ENCODE measurements around the gene NMT2. TPM values are rescaled to one million over a fixed set of nuclear protein-coding genes. Genes with fewer than 3 reads are reported as not detected.

NMT2 gene
- total and polyA plus RNA-seq, 7 donors, result 3.9 to 12.9 (median 8.2) TPM

DNA sequence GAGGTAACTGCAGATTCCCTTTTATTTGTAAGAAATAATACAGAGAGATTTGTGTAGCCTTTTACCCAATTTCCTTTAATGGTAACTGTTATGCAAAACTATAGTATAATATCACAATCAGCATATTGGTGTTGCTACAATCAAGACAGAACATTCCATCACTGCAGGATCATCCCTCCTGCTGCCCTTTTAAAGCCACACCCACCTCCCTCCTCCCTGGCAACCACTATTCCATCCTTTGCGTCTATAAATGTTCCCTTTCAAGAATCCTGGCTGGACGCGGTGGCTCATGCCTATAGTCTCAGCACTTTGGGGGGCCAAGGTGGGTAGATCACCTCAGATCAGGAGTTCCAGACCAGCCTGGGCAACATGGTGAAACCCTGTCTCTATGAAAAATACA is 93.1 kb downstream of the NMT2 start:
- intact Hi-C loops (cut with DNase I), result no loop called here
- DNase-seq (no peak), ATAC-seq (no peak)
- Histone ChIP-seq H3K36me3 (ENCODE audit: insufficient read depth in 1 of 2, low read depth in 1 of 2) (no peaks in the 10 kb centered on the region), H3K4me3 (no peak overlapping the region), H3K9me3 (no peaks in the 10 kb centered on the region), H3K27ac (no peak overlapping the region), H3K4me1 (no peaks in the 10 kb centered on the region), H3K27me3 (ENCODE audit: insufficient read depth in 3 of 3, low read length in 2 of 3) (no peaks in the 10 kb centered on the region)
- WGBS, 3 donors, result 88 to 94% (median 89%) methylated on average over 3 of the region's 3 CpGs
- TF ChIP-seq, protein P1, sequence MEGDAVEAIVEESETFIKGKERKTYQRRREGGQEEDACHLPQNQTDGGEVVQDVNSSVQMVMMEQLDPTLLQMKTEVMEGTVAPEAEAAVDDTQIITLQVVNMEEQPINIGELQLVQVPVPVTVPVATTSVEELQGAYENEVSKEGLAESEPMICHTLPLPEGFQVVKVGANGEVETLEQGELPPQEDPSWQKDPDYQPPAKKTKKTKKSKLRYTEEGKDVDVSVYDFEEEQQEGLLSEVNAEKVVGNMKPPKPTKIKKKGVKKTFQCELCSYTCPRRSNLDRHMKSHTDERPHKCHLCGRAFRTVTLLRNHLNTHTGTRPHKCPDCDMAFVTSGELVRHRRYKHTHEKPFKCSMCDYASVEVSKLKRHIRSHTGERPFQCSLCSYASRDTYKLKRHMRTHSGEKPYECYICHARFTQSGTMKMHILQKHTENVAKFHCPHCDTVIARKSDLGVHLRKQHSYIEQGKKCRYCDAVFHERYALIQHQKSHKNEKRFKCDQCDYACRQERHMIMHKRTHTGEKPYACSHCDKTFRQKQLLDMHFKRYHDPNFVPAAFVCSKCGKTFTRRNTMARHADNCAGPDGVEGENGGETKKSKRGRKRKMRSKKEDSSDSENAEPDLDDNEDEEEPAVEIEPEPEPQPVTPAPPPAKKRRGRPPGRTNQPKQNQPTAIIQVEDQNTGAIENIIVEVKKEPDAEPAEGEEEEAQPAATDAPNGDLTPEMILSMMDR (IDR thresholded peaks at IDR 0.05), result no peak

DNA sequence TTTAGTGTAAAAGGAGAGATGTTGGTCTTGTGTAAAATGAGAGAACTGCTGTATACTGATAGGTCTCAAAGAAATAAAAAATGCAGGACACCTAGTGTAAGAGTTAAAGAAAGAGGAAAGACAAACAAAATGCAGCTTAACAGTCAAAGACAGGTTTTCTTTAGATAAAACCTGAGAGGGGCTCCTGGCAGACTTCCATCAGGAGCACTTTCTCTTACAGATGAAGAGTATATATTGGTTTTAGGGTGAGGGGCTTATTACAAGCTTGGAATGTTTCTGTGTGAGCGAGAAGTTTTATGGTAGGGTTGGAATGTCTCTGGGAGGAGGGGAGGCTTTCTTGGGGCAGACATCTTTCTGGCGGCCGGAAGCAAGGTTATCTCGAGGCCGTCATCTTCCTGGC is 96.1 kb downstream of the NMT2 start:
- Histone ChIP-seq H3K4me1 (no peaks in the 10 kb centered on the region), H3K27ac (no peak overlapping the region), H3K27me3 (ENCODE audit: insufficient read depth in 3 of 3, low read length in 2 of 3) (no peaks in the 10 kb centered on the region), H3K4me3 (no peak overlapping the region), H3K9me3 (no peaks in the 10 kb centered on the region), H3K36me3 (ENCODE audit: insufficient read depth in 1 of 2, low read depth in 1 of 2) (no peaks in the 10 kb centered on the region)
- intact Hi-C loops (cut with DNase I), result no loop called here
- WGBS, 3 donors, result 95 to 98% (median 95%) methylated on average over 5 of the region's 5 CpGs
- TF ChIP-seq, protein P1 (IDR thresholded peaks at IDR 0.05), result no peak
- DNase-seq, result no peak
- no peak for ATAC-seq

DNA sequence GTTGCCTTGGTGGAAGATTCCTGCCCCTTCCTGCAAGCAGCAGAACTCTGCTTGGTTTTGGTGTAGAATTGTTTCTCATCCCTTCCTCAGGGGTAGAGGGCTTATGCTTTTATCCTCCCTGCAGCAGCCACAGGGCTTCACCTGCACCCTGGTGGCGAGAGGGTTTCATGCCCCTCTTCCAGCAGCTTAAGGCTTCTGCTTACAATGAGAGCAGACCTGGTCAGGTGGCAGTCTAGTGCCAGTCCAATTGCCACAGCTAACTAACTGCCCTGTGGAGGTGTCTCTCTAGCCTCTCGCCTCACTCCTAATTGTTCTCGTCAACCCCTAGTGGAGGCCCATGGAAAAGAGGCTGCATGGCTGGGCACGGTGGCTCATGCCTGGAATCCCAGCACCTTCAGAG is 99.3 kb downstream of the NMT2 start:
- DNase-seq (no peak), ATAC-seq (no peak)
- intact Hi-C loops (cut with DNase I), result no loop called here
- no peak overlapping the region for H3K27ac ChIP-seq
- no peak overlapping the region for H3K4me3 ChIP-seq
- H3K27me3 ChIP-seq (ENCODE audit: insufficient read depth in 3 of 3, low read length in 2 of 3), result no peaks in the 10 kb centered on the region
- H3K36me3 ChIP-seq (ENCODE audit: insufficient read depth in 1 of 2, low read depth in 1 of 2), result no peaks in the 10 kb centered on the region
- H3K9me3 ChIP-seq, result no peaks in the 10 kb centered on the region
- TF ChIP-seq, protein P1 (IDR thresholded peaks at IDR 0.05), result no peak
- H3K4me1 ChIP-seq, result no peaks in the 10 kb centered on the region
- 68 to 70% (median 69%) methylated on average over 4 of the region's 4 CpGs for WGBS, 3 donors

DNA sequence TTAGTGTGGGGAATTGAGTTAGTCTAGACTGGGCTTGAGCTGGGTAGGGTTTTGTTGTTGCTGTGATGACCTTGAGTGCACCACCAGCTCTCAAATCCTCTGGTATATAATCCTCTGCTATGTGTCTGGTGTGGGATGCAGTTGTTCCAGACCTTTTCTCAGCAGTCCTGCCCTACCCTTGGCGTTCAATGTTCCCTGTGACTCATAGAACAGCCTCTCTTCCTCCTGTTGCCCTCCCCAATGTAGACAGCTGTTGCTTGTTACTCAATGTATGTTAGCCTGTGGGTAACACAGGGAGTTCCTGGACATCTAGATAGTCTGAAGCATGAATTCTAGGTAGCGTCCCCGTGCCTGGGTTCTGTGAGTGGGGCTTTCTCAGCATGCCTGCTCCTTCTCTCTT is 99.7 kb downstream of the NMT2 start:
- no peak overlapping the region for H3K27ac ChIP-seq
- intact Hi-C loops (cut with DNase I), result no loop called here
- H3K27me3 ChIP-seq (ENCODE audit: insufficient read depth in 3 of 3, low read length in 2 of 3), result no peaks in the 10 kb centered on the region
- no peaks in the 10 kb centered on the region for H3K9me3 ChIP-seq
- TF ChIP-seq, protein P1 (IDR thresholded peaks at IDR 0.05), result no peak
- DNase-seq, result no peak
- no peaks in the 10 kb centered on the region for H3K4me1 ChIP-seq
- WGBS, 3 donors, result 29 to 49% (median 45%) methylated on average over 3 of the region's 3 CpGs
- peak in 1 of 4 donors; percentile 37 for ATAC-seq
- H3K36me3 ChIP-seq (ENCODE audit: insufficient read depth in 1 of 2, low read depth in 1 of 2), result no peaks in the 10 kb centered on the region
- H3K4me3 ChIP-seq, result no peak overlapping the region

DNA sequence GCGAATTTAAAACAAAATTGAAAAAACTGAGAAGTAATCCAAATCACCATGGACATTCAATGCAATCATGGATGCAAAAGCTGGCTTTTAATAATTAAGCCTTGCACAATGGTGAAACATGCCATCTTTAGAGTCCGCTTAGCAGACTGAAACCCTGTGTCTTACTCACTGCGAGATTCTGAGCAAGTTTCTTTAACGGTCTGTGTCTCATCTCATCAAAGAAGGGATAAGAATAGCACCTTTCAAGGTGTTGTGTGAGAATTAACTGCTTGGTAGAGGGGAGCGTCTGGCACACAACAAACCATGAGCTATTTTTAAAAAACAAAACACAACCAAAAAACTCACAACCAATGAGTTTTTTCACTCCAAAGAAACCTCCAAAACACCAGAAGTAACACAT is 101.3 kb downstream of the NMT2 start:
- no peaks in the 10 kb centered on the region for H3K36me3 ChIP-seq (ENCODE audit: insufficient read depth in 1 of 2, low read depth in 1 of 2)
- intact Hi-C loops (cut with DNase I), result no loop called here
- DNase-seq (no peak), ATAC-seq (no peak)
- H3K4me1 ChIP-seq, result no peaks in the 10 kb centered on the region
- no peaks in the 10 kb centered on the region for H3K9me3 ChIP-seq
- TF ChIP-seq, protein P1 (IDR thresholded peaks at IDR 0.05), result no peak
- 78 to 97% (median 93%) methylated on average over 5 of the region's 5 CpGs for WGBS, 3 donors
- no peak overlapping the region for H3K4me3 ChIP-seq
- no peak overlapping the region for H3K27ac ChIP-seq
- H3K27me3 ChIP-seq (ENCODE audit: insufficient read depth in 3 of 3, low read length in 2 of 3), result no peaks in the 10 kb centered on the region

Data from psoas muscle (tissue), 8 donors.